ENCODE data around the gene AKR1E2. TPM values are rescaled to one million over a fixed set of nuclear protein-coding genes. Genes with fewer than 3 reads are reported as not detected.

Gene AKR1E2
- total and polyA plus RNA-seq, 2 of the 8 experiments (the other 6 are each of a cell fraction or from before 2014, with no cell fraction given), result 2.6 to 3.5 TPM

- H3K27ac ChIP-seq (ENCODE audit: low read depth, low read length), result no peak overlapping the region
- H3K79me2 ChIP-seq (ENCODE audit: control insufficient read depth in 1 of 2, insufficient read depth in 2 of 2, low read length in 2 of 2), result no peaks in the 10 kb centered on the region
- peaks cover 0 to 9% of the 10 kb centered on the region in 2 experiments; a peak in 1 of 4 replicates for H3K9me3 ChIP-seq (ENCODE audit: insufficient read depth in 2 of 2, low read depth in 1 of 2, low read length in 1 of 2)
- ChIA-PET POLR2A (ENCODE audit: partially characterized antibody) (no interaction called here), CTCF (ENCODE audit: partially characterized antibody) (interaction anchor here (1.4 kb wide), 1 partner anchor 137 kb away, joined by 3 read pairs; no protein-coding TSS in a partner anchor)
- FAIRE-seq (no peak), DNase-seq (ENCODE audit: low read depth in 1 of 2, low spot score in 2 of 2) (no peak)
- no peak overlapping the region for H3K23ac ChIP-seq (ENCODE audit: insufficient read length)
- 0 out of 7 replicates have a peak, but pooled peaks cover 0 to 3% (median 0%) of the 10 kb centered on the region in 4 experiments for H3K27me3 ChIP-seq (replicated peaks in 1 of 4; ENCODE audit: control insufficient read depth in 3 of 4, extremely low read depth in 1 of 4, insufficient read depth in 3 of 4, low read length in 3 of 4)
- no peaks in the 10 kb centered on the region for H4K20me1 ChIP-seq (replicated peaks in 1 of 2; ENCODE audit: control insufficient read depth in 1 of 2, insufficient read depth in 2 of 2, low read length in 2 of 2)
- H3K23me2 ChIP-seq (ENCODE audit: low read depth, low read length), result no peaks in the 10 kb centered on the region
- no peak overlapping the region for H4K5ac ChIP-seq (ENCODE audit: insufficient read length, low read depth, low read length)
- no peak overlapping the region for H2BK120ac ChIP-seq (replicated peaks; ENCODE audit: low read depth, low read length)
- no peak overlapping the region for H3K14ac ChIP-seq (ENCODE audit: insufficient read length)
- TF ChIP-seq PHF8 (conservative IDR thresholded peaks at IDR 0.05; ENCODE audit: low read depth, low read length), result no peak
- H2BK12ac ChIP-seq (ENCODE audit: low read depth, low read length), result no peak overlapping the region
- H2AFZ ChIP-seq (ENCODE audit: low read length), result no peak overlapping the region
- no peak overlapping the region for H2BK15ac ChIP-seq (ENCODE audit: low read length)
- no peak overlapping the region for H2AK5ac ChIP-seq (ENCODE audit: low read depth, low read length)
- H2BK20ac ChIP-seq (ENCODE audit: low read length), result no peak overlapping the region
- no peaks in the 10 kb centered on the region for H3K36me3 ChIP-seq (ENCODE audit: control insufficient read depth in 2 of 4, insufficient read depth in 4 of 4, low read length in 3 of 4)
- H2BK5ac ChIP-seq (ENCODE audit: low read depth, low read length), result no peak overlapping the region
- H4K91ac ChIP-seq (replicated peaks; ENCODE audit: insufficient read length, low read length), result no peak overlapping the region
- peaks cover 0 to under 1% (median under 1%) of the 10 kb centered on the region in 4 experiments; a peak in 4 of 7 replicates for H3K4me1 ChIP-seq (replicated peaks in 1 of 4; ENCODE audit: control insufficient read depth in 3 of 4, insufficient read depth in 4 of 4, low read length in 3 of 4)
- no peak overlapping the region for H3K9ac ChIP-seq (replicated peaks in 1 of 4; ENCODE audit: extremely low read depth in 1 of 4, low read depth in 3 of 4, low read length in 3 of 4)
- H4K8ac ChIP-seq (ENCODE audit: extremely low read depth, insufficient read depth, low read length), result no peak overlapping the region
- H3K4me3 ChIP-seq (ENCODE audit: extremely low read depth in 1 of 4, insufficient read depth in 2 of 4, low read depth in 3 of 4, low read length in 4 of 4), result no peak overlapping the region
- H3K4me2 ChIP-seq (ENCODE audit: insufficient read depth in 1 of 2, low read depth in 2 of 2, low read length in 2 of 2), result no peak overlapping the region
- no peak overlapping the region for H3K4ac ChIP-seq (replicated peaks; ENCODE audit: insufficient read length, low read depth, low read length)
- H3K56ac ChIP-seq (replicated peaks; ENCODE audit: insufficient read length, low read depth, low read length), result no peak overlapping the region
- no peaks in the 10 kb centered on the region for H3K79me1 ChIP-seq (ENCODE audit: low read depth, low read length)
- no peak overlapping the region for H3K18ac ChIP-seq (ENCODE audit: extremely low read depth, low read length)
- 84% methylated on average over 8 of the region's 25 CpGs; no CpG with 5 or more reads in 1 of the 2 experiments for WGBS, 2 experiments (ENCODE audit: extremely low coverage in 1 of 2, insufficient coverage in 1 of 2, insufficient read length in 1 of 2, insufficient replicate concordance in 2 of 2, low coverage in 1 of 2, low lambda C conversion rate in 2 of 2, missing lambda C conversion rate in 1 of 2)
These were observed 18.9 kb downstream of the AKR1E2 start for GRCh38 chr10:4844864-4845263.
